Measurements from ENCODE around the gene JPH3. TPM values are rescaled to one million over a fixed set of nuclear protein-coding genes. Genes with fewer than 3 reads are reported as not detected.
A peak's percentile ranks its signal among the peaks of the same experiment; 100 is the strongest.

The JPH3 gene
- total RNA-seq, 2 experiments from 2014 or later, result not detected

- Histone ChIP-seq H3K4me3 (ENCODE audit: low read length) (no peak overlapping the region), H3K27me3 (ENCODE audit: control insufficient read depth in 1 of 2, insufficient read depth in 2 of 2, low read length in 2 of 2) (no peaks in the 10 kb centered on the region), H3K27ac (ENCODE audit: low read depth in 1 of 2, low read length in 2 of 2) (peak overlapping the region; percentile 40 to 41), H3K9me3 (ENCODE audit: control insufficient read depth in 1 of 2, insufficient read depth in 1 of 2, low read length in 2 of 2) (no peaks in the 10 kb centered on the region), H3K4me1 (ENCODE audit: insufficient read depth, low read length) (peaks cover 53% of the 10 kb centered on the region), H3K36me3 (ENCODE audit: insufficient read depth, low read length) (peaks cover 22% of the 10 kb centered on the region)
- ChIA-PET POLR2A (interaction anchor here (0.6 to 2.8 kb wide), 2 partner anchors 11 to 63 kb away, joined by 3 to 11 read pairs; partner anchors contain the start of gene KLHDC4), CTCF (no interaction called here)
- ATAC-seq (ENCODE audit: poor library complexity) (peak; percentile 60), DNase-seq (peak in 11 of 14 experiments; percentile 15 to 64 (median 40))
- intact Hi-C loops (cut with DNase I, micrococcal nuclease), result no loop called here
- H3K36me3 Mint-ChIP-seq (ENCODE audit: low read depth), result peaks cover 15% of the 10 kb centered on the region
- TF ChIP-seq CTCF (IDR thresholded peaks at IDR 0.05), result peak; percentile 35
- peak overlapping the region; percentile 74 for H3K4me3 Mint-ChIP-seq
- H3K27me3 Mint-ChIP-seq, result no peaks in the 10 kb centered on the region
- peaks cover 54% of the 10 kb centered on the region for H3K4me1 Mint-ChIP-seq (ENCODE audit: low read depth)
- no peaks in the 10 kb centered on the region for H3K9me3 Mint-ChIP-seq
- peak overlapping the region; percentile 85 for H3K27ac Mint-ChIP-seq
These were observed 100.1 kb downstream of the JPH3 start for GRCh38 chr16:87702325-87702811.

- no peaks in the 10 kb centered on the region for H3K27me3 Mint-ChIP-seq
- ATAC-seq (ENCODE audit: poor library complexity) (no peak), DNase-seq (no peak)
- no peak overlapping the region for H3K4me3 ChIP-seq (ENCODE audit: low read length)
- H3K4me1 ChIP-seq (ENCODE audit: insufficient read depth, low read length), result peaks cover 53% of the 10 kb centered on the region
- peak overlapping the region; percentile 85 for H3K27ac Mint-ChIP-seq
- intact Hi-C loops (cut with DNase I, micrococcal nuclease), result no loop called here
- peaks cover 29% of the 10 kb centered on the region for H3K36me3 ChIP-seq (ENCODE audit: insufficient read depth, low read length)
- H3K4me3 Mint-ChIP-seq, result peak overlapping the region; percentile 74
- TF ChIP-seq CTCF (IDR thresholded peaks at IDR 0.05), result no peak
- no peaks in the 10 kb centered on the region for H3K9me3 ChIP-seq (ENCODE audit: control insufficient read depth in 1 of 2, insufficient read depth in 1 of 2, low read length in 2 of 2)
- H3K9me3 Mint-ChIP-seq, result no peaks in the 10 kb centered on the region
- no peaks in the 10 kb centered on the region for H3K27me3 ChIP-seq (ENCODE audit: control insufficient read depth in 1 of 2, insufficient read depth in 2 of 2, low read length in 2 of 2)
- peak overlapping the region in 1 of 2 donors; percentile 40 for H3K27ac ChIP-seq (ENCODE audit: low read depth in 1 of 2, low read length in 2 of 2)
- peaks cover 52% of the 10 kb centered on the region for H3K4me1 Mint-ChIP-seq (ENCODE audit: low read depth)
- ChIA-PET CTCF (no interaction called here), POLR2A (interaction anchor here (0.6 to 2.8 kb wide), 2 partner anchors 10 to 63 kb away, joined by 3 to 11 read pairs; partner anchors contain the start of gene KLHDC4)
- peaks cover 20% of the 10 kb centered on the region for H3K36me3 Mint-ChIP-seq (ENCODE audit: low read depth)
These were observed 100.8 kb downstream of the JPH3 start for GRCh38 chr16:87703071-87703470.

GRCh38 chr16:87703835-87704375, 101.6 kb downstream of the JPH3 start:
- H3K4me1 Mint-ChIP-seq (ENCODE audit: low read depth), result peaks cover 45% of the 10 kb centered on the region
- no peaks in the 10 kb centered on the region for H3K27me3 ChIP-seq (ENCODE audit: control insufficient read depth in 1 of 2, insufficient read depth in 2 of 2, low read length in 2 of 2)
- DNase-seq, result no peak
- no peak for ATAC-seq (ENCODE audit: poor library complexity)
- no peak overlapping the region for H3K4me3 ChIP-seq (ENCODE audit: low read length)
- H3K9me3 Mint-ChIP-seq, result no peaks in the 10 kb centered on the region
- peaks cover 27% of the 10 kb centered on the region for H3K36me3 Mint-ChIP-seq (ENCODE audit: low read depth)
- H3K4me1 ChIP-seq (ENCODE audit: insufficient read depth, low read length), result peaks cover 46% of the 10 kb centered on the region
- peak overlapping the region; percentile 85 for H3K27ac Mint-ChIP-seq
- H3K36me3 ChIP-seq (ENCODE audit: insufficient read depth, low read length), result peaks cover 37% of the 10 kb centered on the region
- no peak overlapping the region for H3K27ac ChIP-seq (ENCODE audit: low read depth in 1 of 2, low read length in 2 of 2)
- no peaks in the 10 kb centered on the region for H3K9me3 ChIP-seq (ENCODE audit: control insufficient read depth in 1 of 2, insufficient read depth in 1 of 2, low read length in 2 of 2)
- POLR2A ChIA-PET, result no interaction called here
- CTCF ChIA-PET, result no interaction called here
- intact Hi-C loops (cut with DNase I, micrococcal nuclease), result no loop called here
- H3K4me3 Mint-ChIP-seq, result no peak overlapping the region
- no peaks in the 10 kb centered on the region for H3K27me3 Mint-ChIP-seq
- TF ChIP-seq CTCF (IDR thresholded peaks at IDR 0.05), result no peak

Data from CD4-positive, alpha-beta T cell (primary cell).